Measurements from ENCODE around the gene OR10H1. TPM values are rescaled to one million over a fixed set of nuclear protein-coding genes. Genes with fewer than 3 reads are reported as not detected.

Gene OR10H1
- total RNA-seq, 2 donors from 2014 or later = not detected

- Histone ChIP-seq H3K9me3 (no peaks in the 10 kb centered on the region), H3K27me3 (replicated peaks; ENCODE audit: insufficient read depth) (no peaks in the 10 kb centered on the region), H3K27ac (no peak overlapping the region), H3K4me1 (ENCODE audit: control insufficient read depth in 1 of 2, low read depth in 2 of 2) (no peaks in the 10 kb centered on the region), H3K36me3 (no peaks in the 10 kb centered on the region), H3K4me3 (no peak overlapping the region)
- ATAC-seq (ENCODE audit: insufficient number of reproducible peaks, low FRiP score, low read depth) = no peak
- no peak for DNase-seq (ENCODE audit: low spot score)
- no peak for TF ChIP-seq CTCF (IDR thresholded peaks at IDR 0.05)
Measured at GRCh38 chr19:15759962-15760565, 55.4 kb downstream of the OR10H1 start.

- H3K9me3 ChIP-seq = no peaks in the 10 kb centered on the region
- no peak for TF ChIP-seq CTCF (IDR thresholded peaks at IDR 0.05)
- H3K4me3 ChIP-seq = no peak overlapping the region
- H3K27ac ChIP-seq = no peak overlapping the region
- H3K27me3 ChIP-seq (replicated peaks; ENCODE audit: insufficient read depth) = no peaks in the 10 kb centered on the region
- ATAC-seq (ENCODE audit: insufficient number of reproducible peaks, low FRiP score, low read depth) (no peak), DNase-seq (ENCODE audit: low spot score) (no peak)
- no peaks in the 10 kb centered on the region for H3K36me3 ChIP-seq
- no peaks in the 10 kb centered on the region for H3K4me1 ChIP-seq (ENCODE audit: control insufficient read depth in 1 of 2, low read depth in 2 of 2)
Measured at GRCh38 chr19:15758379-15758778, 57.1 kb downstream of the OR10H1 start.

Other genes starting within 250 kb of the OR10H1 start
- gene CYP4F8, start 200.4 kb downstream of the OR10H1 start, total RNA-seq = not detected
- 1 to 10 TPM in 1 of 2 donors, not detected in 1; 1.4 TPM for gene CYP4F3, start 174.8 kb downstream of the OR10H1 start, total RNA-seq
- gene CYP4F12, start 142.6 kb downstream of the OR10H1 start, total RNA-seq = 1 to 10 TPM; 4.6 to 4.7 TPM
- not detected for gene OR10H2, start 87.6 kb downstream of the OR10H1 start, total RNA-seq
- gene OR10H3, start 77.7 kb downstream of the OR10H1 start, total RNA-seq = not detected
- gene OR10H5, start 28.0 kb downstream of the OR10H1 start, total RNA-seq = not detected
- gene CYP4F2, start 82.4 kb upstream of the OR10H1 start, total RNA-seq = not detected
- 10 to 100 TPM in 1 of 2 donors, 1 to 10 TPM in 1; 9.6 to 12.9 TPM for gene CYP4F11, start 118.9 kb upstream of the OR10H1 start, total RNA-seq
- not detected for gene OR10H4, start 133.3 kb upstream of the OR10H1 start, total RNA-seq

All from thoracic aorta (tissue), 2 donors.